HG03442 (cell line): ENCODE results near the gene UNK.

ENCODE experiments used
- ATAC-seq: cut with Tn5 transposase; IDR thresholded peaks from one replicate; pipeline ENCODE4 v1.9.1; 2021; ENCODE audit warnings: mild to moderate bottlenecking, moderate library complexity; ENCODE audit not compliant: unreplicated experiment

Gene UNK

GRCh38 chr17:75819116-75819515, 34.5 kb downstream of the UNK start:
- no peak for ATAC-seq

DNA sequence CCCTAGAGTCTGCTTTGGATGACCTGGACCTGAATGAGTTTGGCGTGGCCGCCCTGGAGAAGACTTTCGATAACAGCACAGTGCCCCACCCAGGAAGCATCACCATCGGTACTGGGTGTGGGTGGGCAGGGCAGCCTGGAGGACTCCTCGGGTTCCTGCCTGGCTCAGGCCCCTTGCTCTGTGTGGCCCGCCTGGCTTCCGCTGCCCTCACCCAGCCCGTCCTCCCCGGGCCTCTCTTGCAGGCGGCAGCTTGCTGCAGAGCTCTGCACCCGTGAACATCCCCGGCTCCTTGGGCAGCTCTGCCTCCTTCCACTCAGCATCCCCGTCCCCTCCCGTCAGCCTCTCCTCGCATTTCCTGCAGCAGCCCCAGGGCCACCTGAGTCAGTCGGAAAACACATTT, 35.1 kb downstream of the UNK start:
- ATAC-seq = no peak

- ATAC-seq = no peak
Observed at GRCh38 chr17:75820094-75821080, 35.8 kb downstream of the UNK start.

DNA sequence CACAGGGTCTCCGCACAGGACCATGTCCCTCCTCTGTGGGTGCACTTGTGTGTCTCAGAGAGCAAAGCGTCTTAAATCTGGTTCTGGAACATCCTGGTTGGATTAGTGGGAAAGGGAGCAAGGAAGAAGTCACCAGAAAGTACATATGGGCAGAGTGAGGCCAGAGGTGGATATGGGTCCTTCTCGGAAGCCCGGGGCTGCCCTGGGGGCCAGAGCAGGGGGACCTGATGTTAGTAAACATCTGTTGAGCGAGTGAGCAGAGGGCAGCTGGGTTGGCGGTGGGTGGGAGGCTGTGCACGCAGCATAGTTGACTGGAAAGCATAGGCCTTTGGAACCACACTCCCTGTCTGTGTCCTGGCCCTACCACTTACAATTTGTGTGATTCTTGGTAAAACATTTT, 36.9 kb downstream of the UNK start:
- no peak for ATAC-seq

GRCh38 chr17:75822119-75822799, 37.7 kb downstream of the UNK start:
- ATAC-seq = no peak

DNA sequence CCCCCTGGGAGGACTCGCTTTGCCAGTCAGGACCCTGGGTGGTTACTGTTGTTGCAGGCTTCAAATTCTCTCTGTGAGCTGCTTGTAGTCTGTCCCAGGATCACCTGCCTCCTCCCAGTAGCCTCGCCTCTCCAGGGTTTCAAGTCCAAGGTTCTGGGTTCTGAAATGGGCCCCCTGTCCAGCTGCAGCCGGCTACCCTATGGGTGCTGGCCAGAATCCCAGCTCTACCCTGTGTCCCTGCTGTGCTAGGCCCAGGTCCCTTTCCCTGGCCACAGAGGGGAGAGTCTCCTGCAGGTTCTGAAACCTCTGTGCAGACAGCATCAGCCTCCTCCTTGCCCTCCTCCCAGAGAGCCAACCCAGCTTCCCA, 38.2 kb downstream of the UNK start:
- no peak for ATAC-seq

GRCh38 chr17:75823257-75824041, 38.8 kb downstream of the UNK start:
- no peak for ATAC-seq

DNA sequence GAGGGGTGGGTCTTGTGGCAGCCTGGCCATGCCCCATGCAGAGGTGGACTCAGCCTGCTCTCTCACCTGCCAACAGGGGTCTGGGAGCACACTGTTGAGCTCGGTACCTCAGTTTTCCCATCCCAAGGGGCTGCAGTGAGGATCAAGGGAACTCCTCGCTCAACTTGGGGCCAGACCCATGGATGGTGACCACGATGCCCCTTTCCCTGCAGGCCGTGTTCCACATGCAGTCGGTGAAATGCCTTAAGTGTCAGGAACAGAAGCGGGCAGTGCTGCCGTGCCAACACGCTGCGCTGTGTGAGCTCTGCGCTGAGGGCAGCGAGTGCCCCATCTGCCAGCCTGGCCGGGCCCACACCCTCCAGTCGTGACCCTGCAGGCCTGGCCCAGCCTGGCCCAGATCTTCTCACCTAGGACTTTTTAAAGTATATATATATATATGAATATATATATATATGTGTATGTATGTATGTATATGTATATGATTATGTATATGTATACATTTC, 39.5 kb downstream of the UNK start:
- ATAC-seq = no peak

GRCh38 chr17:75824666-75825065, 40.1 kb downstream of the UNK start:
- no peak for ATAC-seq

GRCh38 chr17:75825149-75825552, 40.5 kb downstream of the UNK start:
- no peak for ATAC-seq

DNA sequence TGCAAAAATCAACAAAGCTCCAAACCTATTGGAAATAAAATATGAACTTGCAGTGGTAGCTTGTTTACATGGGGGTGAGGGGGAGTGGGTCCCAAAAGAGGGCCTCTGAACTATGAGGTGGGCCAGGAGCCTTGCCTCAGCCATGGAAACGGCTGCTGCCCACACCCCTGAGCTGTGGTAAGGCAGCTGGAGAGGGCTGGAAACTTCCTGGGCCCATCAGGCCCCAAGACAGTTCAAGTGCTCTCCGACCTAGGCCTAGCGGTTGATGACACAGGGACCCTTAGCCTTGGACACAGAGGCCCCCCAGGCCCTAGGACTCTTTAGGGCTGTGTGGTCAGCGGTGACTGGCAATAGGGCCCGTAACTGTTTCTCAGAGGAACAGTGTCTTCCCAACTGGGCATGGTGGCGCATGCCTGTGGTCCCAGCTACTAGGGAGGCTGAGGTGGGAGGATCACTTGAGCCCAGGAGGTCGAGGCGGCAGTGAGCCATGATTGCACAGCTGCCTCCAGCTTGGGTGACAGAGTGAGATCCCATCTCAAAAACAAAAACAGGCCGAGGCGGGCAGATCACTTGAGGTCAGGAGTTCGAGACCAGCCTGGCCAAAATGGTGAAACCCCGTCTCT, 41.3 kb downstream of the UNK start:
- no peak for ATAC-seq

DNA sequence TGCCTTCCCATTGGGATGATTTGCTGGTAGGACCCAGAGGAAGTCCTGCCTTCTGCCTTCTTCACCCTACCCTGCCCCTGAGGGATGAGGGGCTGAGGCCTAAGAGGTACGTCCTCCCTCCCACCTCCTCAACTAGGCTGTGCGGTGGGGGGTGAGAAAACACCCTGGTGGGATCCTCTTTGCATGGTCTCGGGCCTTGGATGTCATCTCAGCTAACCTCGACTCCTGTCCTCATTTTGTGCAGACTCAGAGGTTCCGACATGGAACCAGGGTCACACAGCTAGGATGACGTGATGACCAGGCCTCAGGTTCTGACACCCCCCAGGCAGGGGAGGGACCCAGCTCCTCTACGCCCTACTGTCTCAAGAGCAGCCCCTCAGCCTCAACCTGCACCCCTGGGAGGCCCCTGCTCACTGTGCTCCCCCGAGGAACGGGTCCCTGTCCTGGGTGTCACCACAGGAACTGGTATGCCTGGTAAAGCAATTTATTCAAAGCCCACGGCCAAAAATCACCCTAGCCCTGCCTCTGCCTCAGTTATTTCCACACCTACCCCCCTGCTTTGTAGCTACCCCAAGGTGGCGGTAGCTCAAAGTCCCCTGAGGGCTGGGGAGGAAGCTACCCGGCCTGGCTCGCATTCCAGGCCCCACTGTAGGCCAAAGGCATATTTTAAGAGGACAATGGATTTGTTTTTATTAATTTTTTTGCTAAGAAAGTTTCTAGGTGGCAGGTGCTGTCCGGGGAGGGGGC, 42.1 kb downstream of the UNK start:
- no peak for ATAC-seq

DNA sequence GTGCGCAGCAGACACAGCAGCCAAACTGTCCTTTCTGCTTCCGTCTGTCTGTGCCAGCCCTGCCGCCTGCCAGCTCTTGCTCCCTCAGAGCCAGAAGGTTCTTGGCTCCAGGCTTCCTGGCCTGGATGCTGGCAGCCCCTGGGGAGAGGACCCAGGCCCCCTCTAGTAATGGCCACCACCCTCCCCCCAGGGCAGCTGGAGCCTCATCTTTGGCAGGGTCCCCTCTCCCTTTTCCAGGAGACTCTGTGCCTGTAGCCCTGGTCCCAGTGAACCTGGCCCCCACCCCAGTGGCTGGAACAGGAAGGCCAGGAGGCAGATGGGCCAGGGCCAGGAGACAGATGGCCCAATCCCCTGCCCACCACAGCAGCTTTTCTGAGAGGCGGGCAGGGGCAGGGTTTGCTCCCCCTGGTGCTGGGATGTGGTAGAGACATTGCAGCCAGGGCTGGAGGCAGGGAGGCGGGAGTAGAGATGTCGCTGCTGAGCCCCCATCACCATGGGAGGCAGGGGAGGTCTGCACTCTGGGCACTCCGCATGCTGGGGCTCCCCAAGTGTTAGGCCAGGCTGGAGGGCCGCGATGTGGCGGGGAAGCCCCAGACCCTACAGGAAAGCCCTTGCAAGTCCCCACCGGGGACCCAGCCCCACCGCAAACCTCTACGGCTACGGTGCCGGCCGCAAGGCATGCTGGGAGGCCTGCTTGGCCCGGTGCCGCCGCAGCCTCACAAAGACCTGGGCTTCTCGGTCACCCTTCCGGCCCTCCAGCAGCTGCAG, 42.9 kb downstream of the UNK start:
- ATAC-seq = no peak

GRCh38 chr17:75828076-75828400, 43.4 kb downstream of the UNK start:
- no peak for ATAC-seq

DNA sequence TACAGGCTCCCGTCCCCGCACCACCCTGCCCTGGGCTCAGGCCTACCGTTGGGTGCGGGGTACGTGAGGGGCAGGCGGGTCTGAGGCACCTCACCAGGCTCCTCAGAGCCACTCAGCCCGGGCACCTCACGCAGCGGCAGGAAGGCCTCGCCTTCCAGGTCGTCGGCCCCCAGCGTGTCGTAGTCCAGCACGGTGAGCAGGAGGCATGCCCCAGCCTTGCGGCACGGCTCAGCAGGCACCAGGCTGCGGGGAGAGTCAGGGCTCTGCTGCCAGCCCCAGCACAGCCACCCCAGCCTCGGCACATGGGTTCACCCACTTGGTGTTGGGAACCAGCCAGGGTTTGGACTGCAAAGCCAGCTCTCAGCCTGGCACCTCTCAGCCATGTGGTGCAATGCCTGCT, 44.1 kb downstream of the UNK start:
- no peak for ATAC-seq

- ATAC-seq = no peak
Observed at GRCh38 chr17:75829747-75830146, 45.1 kb downstream of the UNK start.

DNA sequence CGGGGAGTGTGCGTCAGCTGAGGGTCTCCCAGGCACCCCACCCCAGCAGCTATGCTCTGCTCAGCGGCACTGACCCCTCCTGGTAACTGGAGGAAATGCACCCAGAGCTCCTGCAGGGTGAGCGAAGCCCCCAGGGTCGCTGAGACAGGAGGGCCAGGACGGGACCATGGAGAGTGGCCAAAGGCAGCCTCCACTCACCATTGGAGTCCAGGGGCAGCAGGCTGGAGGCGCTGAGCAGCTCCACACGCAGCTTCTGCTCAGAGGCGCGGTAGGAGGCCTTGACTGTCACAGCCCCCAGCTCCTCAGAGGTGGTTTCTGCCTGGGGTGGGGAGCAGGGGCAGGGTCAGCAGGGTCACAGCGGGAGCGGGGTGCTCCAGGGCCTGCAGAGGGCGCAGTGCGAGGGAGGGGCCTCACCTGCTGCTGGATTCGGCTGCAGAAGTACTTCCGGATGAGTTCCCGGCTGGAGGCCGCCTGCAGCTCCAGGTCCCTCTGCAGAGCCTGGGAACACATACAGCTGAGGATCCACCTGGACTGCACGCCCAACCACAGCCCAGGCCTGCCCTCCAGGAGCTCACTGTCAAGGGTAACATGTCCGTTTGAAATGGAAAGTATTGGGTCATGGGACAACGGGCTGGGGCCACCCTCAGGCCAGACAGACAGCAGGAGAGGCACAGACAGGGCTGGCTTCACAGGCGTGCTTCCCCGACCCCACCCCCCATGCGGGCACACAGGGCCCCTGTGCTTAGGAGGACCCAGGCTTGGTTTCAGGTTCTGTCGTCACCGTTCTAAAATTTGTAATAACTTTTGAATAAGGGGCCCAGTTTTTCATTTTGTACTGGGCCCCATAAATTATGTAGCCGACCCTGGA, 45.8 kb downstream of the UNK start:
- no peak for ATAC-seq

DNA sequence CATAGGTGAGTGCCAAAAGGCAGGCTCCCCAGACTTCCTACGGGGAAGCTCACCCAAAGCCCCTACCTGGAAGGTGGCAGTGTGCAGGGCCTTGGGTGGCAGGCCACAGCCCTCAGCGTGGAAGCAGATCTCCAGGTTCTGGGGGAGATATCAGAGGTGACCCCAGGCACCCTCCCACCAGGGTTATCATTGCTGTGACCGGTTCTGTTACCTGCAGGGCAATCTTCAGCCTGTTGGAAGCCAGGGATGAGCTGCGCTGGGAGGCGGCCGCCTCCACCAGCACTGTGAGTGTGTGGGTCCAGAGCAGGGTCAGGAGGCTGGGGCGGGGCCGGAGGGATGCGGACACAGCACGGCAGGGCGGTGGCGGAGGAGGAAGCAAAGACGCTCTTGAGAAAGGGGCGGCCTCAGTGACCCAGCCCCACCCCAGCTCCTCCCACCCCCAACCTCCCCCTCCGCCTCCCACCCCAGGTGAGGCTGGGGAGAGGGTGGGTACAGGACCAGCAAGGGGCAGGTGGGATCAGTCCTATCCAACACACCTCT, 46.5 kb downstream of the UNK start:
- ATAC-seq = no peak
